ENCODE measurements around the gene STARD8.
"Not testable (repeated sequence)": the region's sequence is repeated elsewhere in the genome, so short reads cannot be mapped to it uniquely, and the experiment has no call there.

The STARD8 gene

GRCh38 chrX:68719904-68720614, 72.6 kb downstream of the STARD8 start:
- DNase-seq: no peak

GRCh38 chrX:68720851-68721250, 73.4 kb downstream of the STARD8 start:
- no peak for DNase-seq

DNA sequence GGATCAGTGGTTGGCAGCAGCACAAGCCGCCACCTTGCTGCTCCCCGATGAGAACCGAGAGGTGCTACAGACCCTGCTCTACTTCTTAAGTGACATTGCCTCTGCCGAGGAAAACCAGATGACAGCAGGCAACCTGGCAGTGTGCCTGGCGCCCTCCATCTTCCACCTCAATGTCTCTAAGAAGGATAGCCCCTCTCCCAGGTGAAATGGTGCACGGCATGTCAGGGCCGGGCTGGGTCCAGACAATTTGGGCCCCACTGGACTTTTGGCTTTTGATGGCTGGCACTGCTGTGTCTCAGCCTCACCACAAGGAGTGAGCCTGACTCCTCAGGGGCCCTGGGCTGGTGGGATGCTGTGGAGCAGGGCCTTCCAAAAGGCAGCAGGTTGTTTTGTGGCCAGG, 74.1 kb downstream of the STARD8 start:
- DNase-seq: no peak

DNA sequence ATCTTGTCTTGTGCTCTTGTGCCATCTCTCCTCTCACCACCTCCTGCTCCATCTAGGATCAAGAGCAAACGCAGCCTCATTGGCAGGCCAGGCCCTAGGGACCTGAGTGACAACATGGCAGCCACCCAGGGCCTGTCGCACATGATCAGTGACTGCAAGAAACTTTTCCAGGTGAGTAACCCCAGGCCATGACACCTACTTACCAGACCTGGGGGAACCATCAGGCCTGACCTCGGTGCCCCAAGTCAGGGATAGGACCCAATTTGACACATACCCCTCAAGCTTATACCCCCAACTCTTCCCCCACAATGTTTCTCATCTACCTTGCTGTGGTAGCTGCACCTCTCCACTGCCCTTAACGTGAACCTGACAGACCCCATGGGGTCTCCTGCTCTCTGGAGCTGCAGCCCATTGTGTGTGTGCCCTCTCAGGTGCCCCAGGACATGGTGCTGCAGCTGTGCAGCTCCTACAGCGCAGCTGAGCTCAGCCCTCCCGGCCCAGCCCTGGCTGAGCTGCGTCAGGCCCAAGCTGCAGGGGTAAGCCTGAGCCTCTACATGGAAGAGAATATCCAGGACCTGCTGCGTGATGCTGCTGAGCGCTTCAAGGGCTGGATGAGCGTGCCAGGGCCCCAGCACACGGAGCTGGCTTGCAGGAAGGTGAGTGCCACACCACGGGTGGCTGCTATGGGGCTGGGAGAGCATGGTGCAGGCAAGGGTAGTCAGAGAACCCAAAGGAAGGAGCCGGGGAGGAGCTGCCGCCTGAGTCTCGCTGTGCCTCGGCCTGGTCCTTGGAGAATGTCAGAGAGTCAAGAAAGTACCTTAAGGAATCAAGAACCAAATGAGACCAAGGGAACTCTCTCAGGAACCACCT, 74.8 kb downstream of the STARD8 start:
- DNase-seq: no peak

DNA sequence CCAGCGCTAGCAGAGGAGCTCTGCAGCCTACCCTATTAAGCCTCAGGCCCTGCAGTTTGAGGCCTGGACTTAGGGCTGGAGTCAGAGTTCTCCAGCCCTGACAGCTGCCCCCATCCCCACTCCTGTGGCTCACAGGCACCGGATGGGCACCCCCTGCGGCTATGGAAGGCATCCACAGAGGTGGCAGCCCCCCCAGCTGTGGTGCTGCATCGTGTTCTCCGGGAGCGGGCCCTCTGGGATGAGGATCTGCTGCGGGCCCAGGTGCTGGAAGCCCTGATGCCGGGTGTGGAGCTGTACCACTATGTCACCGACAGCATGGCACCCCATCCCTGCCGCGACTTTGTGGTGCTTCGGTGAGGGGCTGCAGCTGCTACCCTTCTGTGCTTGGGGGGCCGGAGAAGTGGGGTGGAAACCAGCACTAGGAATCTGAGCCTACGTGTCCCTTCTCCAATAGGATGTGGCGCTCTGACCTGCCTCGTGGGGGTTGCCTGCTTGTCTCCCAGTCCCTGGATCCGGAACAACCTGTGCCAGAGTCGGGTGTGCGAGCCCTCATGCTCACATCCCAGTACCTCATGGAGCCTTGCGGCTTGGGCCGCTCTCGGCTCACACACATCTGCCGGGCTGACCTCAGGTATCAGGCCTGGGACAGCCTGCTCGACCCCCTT, 76.2 kb downstream of the STARD8 start:
- no peak for DNase-seq

GRCh38 chrX:68724531-68725020, 77.1 kb downstream of the STARD8 start:
- DNase-seq: no peak

GRCh38 chrX:68725756-68726365, 78.4 kb downstream of the STARD8 start:
- DNase-seq: no peak

DNA sequence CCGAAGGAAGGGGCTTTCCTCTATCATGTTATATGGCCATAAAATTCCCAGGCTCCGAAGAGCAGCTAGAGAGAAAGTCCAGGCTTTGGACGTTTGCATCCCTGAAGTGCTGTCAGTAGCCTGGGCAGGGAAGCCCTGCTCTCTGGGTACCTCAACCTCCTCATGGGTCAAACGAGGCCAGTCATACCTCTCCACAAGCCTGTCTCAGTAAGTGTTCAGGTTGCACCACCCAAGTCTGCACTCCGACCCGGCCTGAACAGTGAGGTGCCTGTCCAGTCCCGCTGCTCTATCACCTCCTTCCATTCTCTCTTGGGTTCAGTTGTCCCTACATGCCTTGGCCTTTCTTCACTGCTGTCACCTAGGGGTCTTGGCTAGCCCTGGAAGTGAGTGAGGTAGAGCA, 78.9 kb downstream of the STARD8 start:
- DNase-seq: no peak

DNA sequence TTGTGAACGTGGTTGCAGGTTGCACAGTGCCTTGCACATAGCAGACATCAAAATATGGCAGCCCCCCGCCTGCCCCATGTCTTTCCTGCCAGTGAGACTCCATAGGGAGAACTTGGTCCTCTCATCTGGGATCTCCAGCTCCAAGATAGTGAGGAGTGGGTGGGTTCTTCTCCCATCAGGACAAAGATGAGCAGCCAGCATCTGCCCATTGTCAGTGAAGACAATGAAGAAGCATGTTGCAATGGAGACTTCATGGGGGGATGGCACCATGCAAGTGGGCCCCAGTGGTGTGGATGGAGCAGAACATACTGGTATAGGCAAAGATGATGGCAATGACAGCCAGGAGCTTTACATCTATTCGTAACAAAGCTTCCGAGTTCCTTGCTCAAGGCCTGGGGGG, 80.2 kb downstream of the STARD8 start:
- DNase-seq: no peak

- DNase-seq: no peak
These were observed 80.7 kb downstream of the STARD8 start for GRCh38 chrX:68728186-68728585.

DNA sequence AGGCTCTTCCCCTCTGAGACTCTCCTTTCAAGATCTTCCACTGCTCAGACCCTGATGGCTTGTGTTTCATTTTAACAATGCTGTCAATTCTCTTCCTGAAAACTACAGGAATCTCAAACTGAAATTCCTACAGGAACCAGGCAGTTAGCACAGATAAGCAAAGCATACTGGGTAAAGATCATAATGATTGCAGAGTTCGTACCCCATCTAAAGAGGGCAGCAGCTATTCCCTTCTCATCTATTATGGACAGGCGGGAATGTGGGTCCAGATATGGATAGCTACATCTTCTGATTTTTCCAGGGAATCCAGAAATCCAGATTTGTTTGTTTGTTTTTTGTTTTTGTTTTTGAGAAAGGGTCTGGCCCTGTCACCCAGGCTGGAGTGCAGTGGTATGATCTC, 83.8 kb downstream of the STARD8 start:
- DNase-seq: no peak

DNA sequence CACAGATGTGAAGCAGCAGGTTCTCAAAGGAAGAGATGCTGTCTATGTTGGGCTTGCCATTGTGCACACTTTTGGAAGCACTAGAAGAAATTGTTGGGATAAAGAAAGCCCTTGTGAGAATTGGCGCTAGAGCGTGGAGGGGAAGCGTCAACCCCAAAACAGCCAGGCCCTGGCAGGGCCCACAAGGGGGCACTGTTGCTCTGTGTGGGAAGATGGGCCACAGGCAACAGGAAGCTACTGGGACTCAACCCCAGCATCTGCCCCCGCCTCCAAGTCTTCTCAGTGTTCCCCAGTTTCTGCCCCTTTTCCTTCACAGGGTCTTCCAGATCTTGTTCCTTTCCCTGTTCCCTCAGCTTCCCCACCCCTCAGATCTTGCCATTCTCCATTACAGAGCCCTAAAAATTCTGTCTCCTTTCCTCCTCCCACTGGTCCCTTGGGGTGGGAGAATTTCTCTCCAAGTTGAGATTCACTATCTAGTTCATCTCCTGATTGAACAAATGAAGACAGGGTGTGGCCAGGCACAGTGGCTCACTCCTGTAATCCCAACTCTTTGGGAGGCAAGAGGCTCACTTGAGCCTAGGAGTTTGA, 85.5 kb downstream of the STARD8 start:
- peak; percentile 1 for DNase-seq

- DNase-seq: no peak
These were observed 87.8 kb downstream of the STARD8 start for GRCh38 chrX:68735266-68735665.

DNA sequence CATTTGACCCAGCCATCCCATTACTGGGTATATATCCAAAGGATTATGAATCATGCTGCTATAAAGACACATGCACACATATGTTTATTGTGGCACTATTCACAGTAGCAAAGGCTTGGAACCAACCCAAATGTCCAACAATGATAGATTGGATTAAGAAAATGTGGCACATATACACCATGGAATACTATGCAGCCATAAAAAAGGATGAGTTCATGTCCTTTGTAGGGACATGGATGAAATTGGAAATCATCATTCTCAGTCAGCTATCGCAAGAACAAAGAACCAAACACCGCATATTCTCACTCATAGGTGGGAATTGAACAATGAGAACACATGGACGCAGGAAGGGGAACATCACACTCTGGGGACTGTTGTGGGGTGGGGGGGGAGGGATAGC, 94.4 kb downstream of the STARD8 start:
- DNase-seq: not testable (repeated sequence)

DNA sequence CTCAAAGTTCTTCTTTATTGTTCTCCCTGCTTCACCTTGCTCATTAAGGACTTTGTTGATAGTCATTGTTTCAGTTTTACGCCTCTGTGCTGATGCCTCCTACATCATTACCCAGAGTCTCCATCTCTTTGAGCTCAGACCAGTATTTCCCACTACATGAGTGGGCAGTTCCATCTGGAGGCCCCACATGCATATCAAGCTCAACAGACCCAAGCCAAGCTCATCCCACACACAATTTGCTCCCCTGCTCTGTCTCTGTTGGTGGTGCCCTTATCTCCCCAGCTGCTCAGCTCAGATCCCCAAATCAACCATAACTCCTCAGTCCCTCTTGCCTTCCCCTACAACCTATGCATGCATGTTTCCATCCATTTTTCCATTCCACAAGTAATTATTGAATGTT, 96.3 kb downstream of the STARD8 start:
- no peak for DNase-seq

- DNase-seq: no peak
These were observed 99.5 kb downstream of the STARD8 start for GRCh38 chrX:68746988-68747387.

DNA sequence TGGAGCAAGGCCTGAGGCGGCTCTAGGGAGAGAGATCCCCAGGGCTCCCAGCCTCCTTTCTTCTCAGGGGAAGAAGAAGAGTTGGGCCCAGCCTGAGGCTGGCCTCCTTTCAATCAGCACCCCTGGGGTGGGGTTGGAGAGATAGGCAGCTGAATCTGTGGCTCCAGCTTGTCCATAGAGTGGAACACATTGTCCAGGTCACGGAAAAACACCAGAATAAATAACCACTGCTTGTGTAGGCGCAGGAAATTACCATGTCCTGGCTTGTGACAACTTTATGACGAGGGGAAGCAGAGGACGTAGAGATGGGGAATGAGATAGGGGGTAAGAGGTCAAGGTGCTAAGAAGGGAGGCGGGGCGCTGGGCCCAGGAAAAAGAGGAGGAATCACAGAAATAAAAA, 100.6 kb downstream of the STARD8 start:
- no peak for DNase-seq

DNA sequence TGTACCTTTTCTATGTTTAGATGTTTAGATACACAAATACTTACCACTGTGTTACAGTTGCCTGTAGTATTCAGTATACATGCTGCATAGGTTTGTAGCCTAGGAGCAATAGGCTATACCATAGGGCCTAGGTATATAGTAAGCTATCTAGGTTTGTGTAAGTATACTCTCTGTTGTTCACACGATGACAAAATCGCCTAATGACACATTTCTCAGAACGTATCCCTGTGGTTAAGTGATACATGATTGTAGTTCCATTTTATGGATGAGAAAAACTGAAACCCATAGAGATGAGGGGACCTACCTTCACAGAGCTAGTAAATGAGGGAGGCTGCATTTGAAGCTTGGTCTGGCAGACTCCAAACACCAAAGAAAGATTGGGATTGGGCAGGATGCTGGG, 102.0 kb downstream of the STARD8 start:
- no peak for DNase-seq

DNA sequence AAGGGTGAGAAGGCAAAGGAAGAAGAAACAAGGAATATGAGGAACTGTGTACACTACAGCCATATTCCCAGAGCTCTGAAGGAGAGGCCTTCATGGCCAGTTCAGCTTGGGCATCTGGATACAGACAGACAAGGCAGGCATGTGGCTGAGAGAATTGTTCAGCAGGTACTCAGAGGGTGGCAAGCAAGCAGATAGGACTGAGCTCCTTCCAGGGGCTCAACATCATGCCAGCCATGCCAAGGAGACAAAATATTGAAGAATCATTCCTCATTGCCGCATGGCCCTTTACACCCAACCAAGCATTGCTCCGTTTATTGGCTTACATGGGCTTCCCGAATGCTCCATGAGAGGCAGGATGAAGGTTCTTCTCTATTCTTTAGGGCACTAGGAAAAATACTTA, 102.8 kb downstream of the STARD8 start:
- DNase-seq: no peak

- no peak for DNase-seq
These were observed 103.9 kb downstream of the STARD8 start for GRCh38 chrX:68751372-68751771.

DNA sequence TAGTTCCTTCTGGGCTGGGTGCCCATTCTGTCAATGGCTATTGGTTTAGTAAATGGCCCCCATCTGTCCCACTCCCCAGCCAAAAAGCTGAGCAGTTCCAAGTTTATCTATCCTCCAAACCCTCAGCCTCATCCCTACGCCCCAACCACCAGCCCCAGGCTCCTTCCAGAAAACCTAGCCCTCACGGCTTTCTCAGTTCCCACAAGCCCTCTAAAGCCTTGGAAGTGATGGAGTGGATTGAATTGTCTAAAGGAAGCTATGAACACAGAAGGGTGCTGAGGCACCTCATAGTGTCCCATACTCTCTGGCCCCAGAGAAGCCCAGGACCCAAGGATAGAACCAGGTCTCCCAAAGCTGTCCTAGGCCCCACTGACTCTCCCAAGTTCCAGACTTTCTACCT, 105.8 kb downstream of the STARD8 start:
- no peak for DNase-seq

- DNase-seq: no peak
These were observed 106.9 kb downstream of the STARD8 start for GRCh38 chrX:68754406-68754805.

DNA sequence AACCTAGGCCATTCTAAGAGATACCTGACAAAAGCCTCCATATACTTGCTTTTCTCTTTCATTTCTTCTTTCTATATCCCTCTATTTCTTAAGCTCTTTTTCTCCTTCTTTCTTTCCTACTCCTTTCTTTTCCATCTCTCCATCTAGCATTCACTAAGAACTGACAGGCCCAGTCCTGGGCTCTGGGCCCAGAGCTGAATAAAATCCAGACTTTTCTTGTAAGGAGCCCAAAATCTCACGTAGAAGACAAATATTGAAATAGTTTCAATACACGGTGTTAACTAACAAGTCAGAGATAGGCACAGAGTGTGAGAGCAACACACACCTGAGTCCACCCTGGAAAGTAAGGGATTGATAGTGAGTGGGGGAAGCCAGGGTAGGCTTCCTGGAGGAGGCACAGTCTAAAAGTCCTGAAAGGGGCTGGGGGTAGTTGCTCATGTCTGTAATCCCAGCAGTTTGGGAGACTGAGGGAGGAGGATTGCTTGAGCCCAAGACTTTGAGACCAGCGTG, 108.2 kb downstream of the STARD8 start:
- no peak for DNase-seq
